ENCODE results near the gene TM4SF18.
"Not testable (repeated sequence)": the region's sequence is repeated elsewhere in the genome, so short reads cannot be mapped to it uniquely, and the experiment has no call there.

Gene TM4SF18

DNA sequence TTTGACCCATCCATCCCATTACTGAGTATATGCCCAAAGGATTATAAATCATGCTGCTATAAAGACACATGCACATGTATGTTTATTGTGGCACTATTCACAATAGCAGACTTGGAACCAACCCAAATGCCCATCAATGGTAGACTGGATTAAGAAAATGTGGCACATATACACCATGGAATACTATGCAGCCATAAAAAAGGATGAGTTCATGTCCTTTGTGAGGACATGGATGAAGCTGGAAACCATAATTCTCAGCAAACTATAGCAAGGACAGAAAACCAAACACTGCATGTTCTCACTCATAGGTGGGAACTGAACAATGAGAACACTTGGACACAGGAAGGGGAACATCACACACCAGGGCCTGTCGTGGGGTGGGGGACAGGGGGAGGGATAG, 4.0 kb upstream of the TM4SF18 start:
- H3K36me3 ChIP-seq (ENCODE audit: control insufficient read depth, insufficient read depth, low read length); H3K9me3 ChIP-seq (ENCODE audit: control insufficient read depth, insufficient read depth, low read length); H3K27me3 ChIP-seq (ENCODE audit: control insufficient read depth, insufficient read depth, low read length); H3K9ac ChIP-seq (ENCODE audit: low read depth, low read length); H3K4me3 ChIP-seq (ENCODE audit: low read depth, low read length): not testable (repeated sequence)
- H3K4me1 ChIP-seq (ENCODE audit: control insufficient read depth, insufficient read depth, low read length) = peaks cover 13% of the 10 kb centered on the region

DNA sequence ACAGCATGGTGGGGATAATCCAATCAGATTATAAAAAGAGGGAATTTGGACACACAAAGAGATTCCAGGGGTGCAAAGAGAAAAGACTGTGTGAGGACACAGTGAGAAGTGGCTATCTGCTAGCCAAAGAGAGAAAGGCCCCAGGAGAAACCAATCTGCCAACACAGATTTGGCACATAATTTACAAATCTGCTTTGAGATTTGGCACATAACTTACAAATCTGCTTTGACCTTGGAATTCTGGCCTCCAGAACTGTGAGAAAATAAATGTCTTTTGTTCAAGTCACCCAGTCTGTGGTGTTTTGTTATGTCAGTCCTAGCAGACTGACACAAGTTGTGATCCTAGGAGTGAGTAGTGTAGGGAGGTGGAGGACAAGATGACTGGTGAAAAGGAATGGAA, 3.5 kb upstream of the TM4SF18 start:
- no peak overlapping the region for H3K9ac ChIP-seq (ENCODE audit: low read depth, low read length)
- H3K9me3 ChIP-seq (ENCODE audit: control insufficient read depth, insufficient read depth, low read length) = no peaks in the 10 kb centered on the region
- no peak overlapping the region for H3K4me3 ChIP-seq (ENCODE audit: low read depth, low read length)
- H3K36me3 ChIP-seq (ENCODE audit: control insufficient read depth, insufficient read depth, low read length) = no peaks in the 10 kb centered on the region
- H3K27me3 ChIP-seq (ENCODE audit: control insufficient read depth, insufficient read depth, low read length) = no peaks in the 10 kb centered on the region
- H3K4me1 ChIP-seq (ENCODE audit: control insufficient read depth, insufficient read depth, low read length) = peaks cover 13% of the 10 kb centered on the region

DNA sequence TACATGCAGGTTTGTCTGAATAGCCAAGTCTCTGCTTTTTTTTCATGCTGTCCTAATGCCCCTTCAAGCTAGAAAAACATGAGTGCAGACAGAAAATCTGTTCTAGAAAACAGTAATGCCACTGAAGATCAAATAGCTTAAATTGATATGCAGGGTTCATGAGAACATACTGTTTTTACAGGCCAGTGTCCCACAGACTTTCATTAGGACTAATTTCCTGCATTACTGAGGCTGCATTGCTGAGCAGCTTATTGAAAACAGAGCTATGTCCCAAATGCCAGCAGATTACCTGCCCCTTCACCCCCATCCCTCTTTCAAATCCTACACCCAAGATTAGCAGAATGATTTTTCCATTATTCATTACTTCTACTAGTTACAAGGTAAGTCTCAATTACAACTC, 665 bp downstream of the TM4SF18 start:
- Histone ChIP-seq H3K9me3 (ENCODE audit: control insufficient read depth, insufficient read depth, low read length) (no peaks in the 10 kb centered on the region), H3K4me3 (ENCODE audit: low read depth, low read length) (no peak overlapping the region), H3K4me1 (ENCODE audit: control insufficient read depth, insufficient read depth, low read length) (peaks cover 13% of the 10 kb centered on the region)

DNA sequence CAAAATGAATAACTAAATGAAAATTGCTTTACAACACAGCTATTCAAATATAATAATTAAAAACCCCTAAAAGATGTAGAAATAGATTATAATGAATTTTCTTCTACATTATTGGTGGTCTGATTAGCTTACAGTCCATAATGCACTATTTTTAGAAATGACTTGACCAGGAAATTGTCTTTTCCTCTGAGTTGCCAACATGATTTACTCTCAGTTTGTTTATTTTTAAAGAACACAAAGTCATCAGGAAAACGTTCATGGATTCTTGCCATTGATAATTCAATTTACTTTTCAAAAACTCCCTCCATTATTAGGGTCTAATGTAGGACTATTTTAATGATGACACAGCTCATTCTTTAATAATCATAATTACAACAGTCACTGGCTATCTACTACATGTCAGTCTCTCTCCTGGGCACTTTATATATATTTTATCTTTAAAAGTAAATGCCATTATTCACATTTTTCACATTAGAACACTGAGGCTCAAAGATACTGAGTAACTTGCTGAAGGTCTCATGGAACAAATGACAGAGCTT, 1.1 kb downstream of the TM4SF18 start:
- Histone ChIP-seq H3K4me1 (ENCODE audit: control insufficient read depth, insufficient read depth, low read length) (peaks cover 13% of the 10 kb centered on the region), H3K9me3 (ENCODE audit: control insufficient read depth, insufficient read depth, low read length) (no peaks in the 10 kb centered on the region), H3K9ac (ENCODE audit: low read depth, low read length) (no peak overlapping the region), H3K36me3 (ENCODE audit: control insufficient read depth, insufficient read depth, low read length) (no peaks in the 10 kb centered on the region), H3K4me3 (ENCODE audit: low read depth, low read length) (no peak overlapping the region), H3K27me3 (ENCODE audit: control insufficient read depth, insufficient read depth, low read length) (no peaks in the 10 kb centered on the region)

More for the DNA sequence above, 665 bp downstream of the TM4SF18 start:
- H3K27me3 ChIP-seq (ENCODE audit: control insufficient read depth, insufficient read depth, low read length) = no peaks in the 10 kb centered on the region
- H3K36me3 ChIP-seq (ENCODE audit: control insufficient read depth, insufficient read depth, low read length) = no peaks in the 10 kb centered on the region
- no peak overlapping the region for H3K9ac ChIP-seq (ENCODE audit: low read depth, low read length)

DNA sequence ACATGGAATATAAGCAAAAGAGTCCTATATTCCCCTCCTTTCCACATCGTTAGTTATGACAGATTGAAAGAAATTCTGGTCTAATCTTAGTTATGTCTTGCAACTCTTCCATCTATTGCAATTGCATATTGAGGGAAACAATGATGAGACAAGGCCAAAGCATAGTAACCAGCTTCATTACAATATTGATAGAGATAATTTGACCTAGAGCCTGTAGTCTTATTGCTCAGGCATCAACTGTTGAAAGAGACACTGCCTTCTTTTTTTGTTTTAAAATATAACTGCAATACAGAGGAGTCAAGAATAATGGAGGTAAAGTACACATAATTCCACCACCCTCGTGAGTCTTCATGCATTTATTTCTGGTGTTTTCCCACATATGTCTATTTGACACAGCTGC, 2.0 kb downstream of the TM4SF18 start:
- H3K9me3 ChIP-seq (ENCODE audit: control insufficient read depth, insufficient read depth, low read length) = no peaks in the 10 kb centered on the region
- H3K4me3 ChIP-seq (ENCODE audit: low read depth, low read length) = no peak overlapping the region
- no peaks in the 10 kb centered on the region for H3K27me3 ChIP-seq (ENCODE audit: control insufficient read depth, insufficient read depth, low read length)
- H3K36me3 ChIP-seq (ENCODE audit: control insufficient read depth, insufficient read depth, low read length) = no peaks in the 10 kb centered on the region
- H3K9ac ChIP-seq (ENCODE audit: low read depth, low read length) = no peak overlapping the region
- peaks cover 13% of the 10 kb centered on the region for H3K4me1 ChIP-seq (ENCODE audit: control insufficient read depth, insufficient read depth, low read length)

DNA sequence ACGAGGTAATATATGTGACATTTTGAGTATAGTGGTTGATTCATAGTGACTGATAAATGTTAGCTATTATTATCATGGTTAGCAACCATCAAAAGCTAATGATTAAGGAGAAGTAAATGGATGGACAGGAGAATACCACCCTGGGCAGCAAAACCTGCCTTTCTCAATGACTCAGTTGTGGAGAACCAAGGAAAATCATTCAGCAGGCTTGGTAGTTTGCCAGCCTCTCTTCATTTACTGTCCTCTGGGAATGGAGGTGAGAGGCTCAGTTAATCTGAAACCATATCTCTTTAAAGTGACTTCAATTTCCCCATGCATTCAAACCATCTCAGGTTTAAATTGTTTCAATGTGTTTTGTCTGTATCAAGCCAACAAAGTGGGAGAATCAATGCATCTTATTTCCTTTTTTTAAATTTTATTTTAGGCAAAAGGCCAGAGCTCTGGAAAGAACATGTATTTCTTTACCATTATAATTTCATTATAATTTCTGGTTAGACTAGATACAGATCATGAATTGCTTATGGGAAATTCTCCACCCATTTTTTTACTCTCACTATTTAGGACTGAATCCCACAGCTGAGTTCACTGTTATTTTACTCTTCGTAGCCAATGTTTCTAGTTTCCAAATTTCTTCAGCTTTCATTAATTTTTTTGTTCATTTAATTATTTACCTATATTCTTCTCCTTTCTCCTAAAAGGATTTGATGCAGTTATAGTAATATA, 2.7 kb downstream of the TM4SF18 start:
- no peaks in the 10 kb centered on the region for H3K36me3 ChIP-seq (ENCODE audit: control insufficient read depth, insufficient read depth, low read length)
- no peaks in the 10 kb centered on the region for H3K9me3 ChIP-seq (ENCODE audit: control insufficient read depth, insufficient read depth, low read length)
- no peaks in the 10 kb centered on the region for H3K27me3 ChIP-seq (ENCODE audit: control insufficient read depth, insufficient read depth, low read length)
- H3K4me3 ChIP-seq (ENCODE audit: low read depth, low read length) = no peak overlapping the region
- H3K4me1 ChIP-seq (ENCODE audit: control insufficient read depth, insufficient read depth, low read length) = peaks cover 13% of the 10 kb centered on the region
- H3K9ac ChIP-seq (ENCODE audit: low read depth, low read length) = no peak overlapping the region

DNA sequence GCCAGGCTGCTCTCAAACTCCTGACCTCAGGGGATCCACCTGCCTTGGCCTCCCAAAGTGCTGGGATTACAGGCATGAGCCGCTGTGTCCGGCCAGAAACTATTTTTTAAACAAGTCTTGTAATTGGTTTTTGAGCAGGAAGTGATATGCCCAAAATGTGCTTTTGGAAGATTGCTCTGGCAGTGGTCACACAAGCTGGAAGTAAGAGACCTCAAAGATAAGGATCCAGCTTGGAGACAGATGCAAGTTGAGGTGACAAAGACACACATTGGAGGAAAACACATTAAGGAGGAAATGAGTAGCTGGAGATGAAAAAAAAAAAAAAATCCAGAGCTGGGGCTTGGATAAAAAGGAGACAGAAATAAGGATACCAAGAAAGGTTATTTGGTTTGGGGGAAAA, 6.3 kb downstream of the TM4SF18 start:
- no peak overlapping the region for H3K9ac ChIP-seq (ENCODE audit: low read depth, low read length)
- H3K4me3 ChIP-seq (ENCODE audit: low read depth, low read length) = no peak overlapping the region
- no peaks in the 10 kb centered on the region for H3K4me1 ChIP-seq (ENCODE audit: control insufficient read depth, insufficient read depth, low read length)
- no peaks in the 10 kb centered on the region for H3K9me3 ChIP-seq (ENCODE audit: control insufficient read depth, insufficient read depth, low read length)
- no peaks in the 10 kb centered on the region for H3K27me3 ChIP-seq (ENCODE audit: control insufficient read depth, insufficient read depth, low read length)
- H3K36me3 ChIP-seq (ENCODE audit: control insufficient read depth, insufficient read depth, low read length) = no peaks in the 10 kb centered on the region

DNA sequence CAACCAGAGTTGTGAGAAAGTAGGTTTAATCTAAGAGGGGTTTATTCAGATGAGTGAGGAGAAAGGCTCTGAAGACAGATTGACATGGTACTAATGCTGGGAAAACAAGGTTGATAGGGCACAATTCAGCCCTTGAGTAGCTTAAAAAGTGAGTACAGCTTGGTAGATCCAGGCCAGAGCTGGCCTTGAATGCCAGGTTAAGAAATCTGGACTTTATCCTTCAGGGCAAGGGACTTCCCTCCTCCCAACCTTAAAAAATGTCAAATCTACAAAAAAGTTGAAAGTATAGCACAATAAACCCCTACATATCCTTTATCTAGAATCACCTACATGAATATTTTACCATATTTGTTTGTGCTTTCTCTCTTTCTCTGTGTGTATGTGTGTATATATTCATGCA, 7.9 kb downstream of the TM4SF18 start:
- Histone ChIP-seq H3K4me3 (ENCODE audit: low read depth, low read length) (no peak overlapping the region), H3K9ac (ENCODE audit: low read depth, low read length) (no peak overlapping the region)

DNA sequence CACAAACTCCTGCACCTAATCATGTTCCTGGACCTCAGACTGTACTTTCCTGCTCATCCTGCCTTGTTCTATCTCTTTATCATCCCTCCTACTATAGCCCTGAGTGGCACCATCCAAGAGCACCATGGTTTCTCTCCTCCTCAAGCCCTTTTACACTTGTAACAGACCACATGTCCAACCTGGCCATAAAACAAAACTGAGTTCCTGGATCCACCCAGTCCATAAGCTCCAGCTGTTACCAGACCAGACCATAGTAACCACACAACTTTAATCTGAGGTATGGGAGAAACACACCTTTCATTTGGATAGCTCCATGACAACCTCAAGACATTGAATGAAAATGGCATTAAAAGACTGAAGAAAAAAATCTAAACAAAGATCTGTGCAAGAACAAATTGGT, 9.1 kb downstream of the TM4SF18 start:
- H3K9ac ChIP-seq (ENCODE audit: low read depth, low read length) = no peak overlapping the region
- H3K9me3 ChIP-seq (ENCODE audit: control insufficient read depth, insufficient read depth, low read length) = no peaks in the 10 kb centered on the region
- H3K27me3 ChIP-seq (ENCODE audit: control insufficient read depth, insufficient read depth, low read length) = no peaks in the 10 kb centered on the region
- H3K4me1 ChIP-seq (ENCODE audit: control insufficient read depth, insufficient read depth, low read length) = no peaks in the 10 kb centered on the region
- H3K36me3 ChIP-seq (ENCODE audit: control insufficient read depth, insufficient read depth, low read length) = no peaks in the 10 kb centered on the region
- no peak overlapping the region for H3K4me3 ChIP-seq (ENCODE audit: low read depth, low read length)

More for the DNA sequence above, 7.9 kb downstream of the TM4SF18 start:
- Histone ChIP-seq H3K36me3 (ENCODE audit: control insufficient read depth, insufficient read depth, low read length) (no peaks in the 10 kb centered on the region), H3K4me1 (ENCODE audit: control insufficient read depth, insufficient read depth, low read length) (no peaks in the 10 kb centered on the region), H3K27me3 (ENCODE audit: control insufficient read depth, insufficient read depth, low read length) (no peaks in the 10 kb centered on the region), H3K9me3 (ENCODE audit: control insufficient read depth, insufficient read depth, low read length) (no peaks in the 10 kb centered on the region)

DNA sequence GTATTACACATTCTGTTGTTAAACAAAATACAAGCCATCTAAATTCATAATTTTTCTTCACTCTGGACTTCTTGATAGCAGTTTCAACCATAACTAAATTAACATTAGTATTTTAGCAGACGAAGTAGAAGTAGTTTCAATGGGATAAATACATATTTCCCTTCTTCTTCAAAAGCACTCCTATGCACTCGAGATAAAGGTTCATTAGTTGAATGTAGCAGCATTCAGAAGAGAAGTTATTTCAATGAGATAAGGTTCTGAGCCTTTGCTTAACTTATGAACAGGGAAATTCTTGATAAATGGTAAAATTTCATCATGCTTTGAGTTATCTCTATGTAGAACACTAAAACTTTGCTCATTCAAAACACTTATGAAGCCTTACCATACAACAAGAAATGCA, 11.8 kb downstream of the TM4SF18 start:
- Histone ChIP-seq H3K4me1 (ENCODE audit: control insufficient read depth, insufficient read depth, low read length) (no peaks in the 10 kb centered on the region), H3K27me3 (ENCODE audit: control insufficient read depth, insufficient read depth, low read length) (no peaks in the 10 kb centered on the region), H3K9ac (ENCODE audit: low read depth, low read length) (no peak overlapping the region), H3K9me3 (ENCODE audit: control insufficient read depth, insufficient read depth, low read length) (no peaks in the 10 kb centered on the region), H3K36me3 (ENCODE audit: control insufficient read depth, insufficient read depth, low read length) (no peaks in the 10 kb centered on the region), H3K4me3 (ENCODE audit: low read depth, low read length) (no peak overlapping the region)

DNA sequence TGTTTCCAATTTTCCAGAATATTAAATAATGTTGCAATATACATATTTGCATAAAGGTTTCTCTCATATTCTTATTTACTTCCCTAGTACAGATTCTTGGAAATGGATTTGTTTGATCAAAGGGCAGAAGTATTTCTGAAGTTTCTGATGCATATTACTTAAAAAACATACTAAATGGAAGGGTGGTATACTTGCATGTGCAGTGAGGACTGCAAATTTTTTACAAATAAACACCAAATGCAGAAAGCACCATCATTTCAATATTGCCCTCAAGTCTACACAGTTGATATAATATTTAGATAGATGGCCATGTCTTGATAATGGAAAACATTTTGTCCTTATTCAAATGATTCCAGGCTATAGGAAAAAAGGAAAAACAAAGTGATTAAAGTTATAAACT, 12.3 kb downstream of the TM4SF18 start:
- Histone ChIP-seq H3K27me3 (ENCODE audit: control insufficient read depth, insufficient read depth, low read length) (no peaks in the 10 kb centered on the region), H3K36me3 (ENCODE audit: control insufficient read depth, insufficient read depth, low read length) (no peaks in the 10 kb centered on the region), H3K4me1 (ENCODE audit: control insufficient read depth, insufficient read depth, low read length) (no peaks in the 10 kb centered on the region), H3K9ac (ENCODE audit: low read depth, low read length) (no peak overlapping the region), H3K4me3 (ENCODE audit: low read depth, low read length) (no peak overlapping the region), H3K9me3 (ENCODE audit: control insufficient read depth, insufficient read depth, low read length) (no peaks in the 10 kb centered on the region)

DNA sequence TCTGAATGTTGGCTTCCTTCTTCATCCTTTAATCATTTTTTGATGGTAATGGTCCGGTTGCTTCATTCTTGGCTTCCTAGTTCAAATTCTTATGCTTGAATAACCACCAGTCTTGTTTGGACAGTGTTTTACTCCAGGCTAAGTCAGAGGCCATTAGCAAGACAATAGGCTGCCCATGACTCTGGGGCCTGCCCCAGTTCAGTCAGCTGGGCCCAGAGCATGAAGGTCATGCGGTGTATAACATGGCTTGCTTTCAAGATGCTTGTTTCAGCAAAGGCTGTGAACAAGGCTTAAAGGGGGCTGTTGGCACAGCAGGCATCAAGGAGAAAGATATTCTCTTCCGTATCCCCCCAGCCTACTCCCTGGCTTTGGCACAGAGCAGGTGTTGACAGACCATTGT, 13.7 kb downstream of the TM4SF18 start:
- H3K4me1 ChIP-seq (ENCODE audit: control insufficient read depth, insufficient read depth, low read length) = no peaks in the 10 kb centered on the region
- H3K27me3 ChIP-seq (ENCODE audit: control insufficient read depth, insufficient read depth, low read length) = no peaks in the 10 kb centered on the region
- H3K36me3 ChIP-seq (ENCODE audit: control insufficient read depth, insufficient read depth, low read length) = no peaks in the 10 kb centered on the region
- H3K9me3 ChIP-seq (ENCODE audit: control insufficient read depth, insufficient read depth, low read length) = no peaks in the 10 kb centered on the region
- H3K4me3 ChIP-seq (ENCODE audit: low read depth, low read length) = no peak overlapping the region
- H3K9ac ChIP-seq (ENCODE audit: low read depth, low read length) = no peak overlapping the region

Measured in iPS-15b (cell line).